Astrocyte (in vitro differentiated cells and primary cell): ENCODE results near the gene MESD. TPM values are rescaled to one million over a fixed set of nuclear protein-coding genes. Genes with fewer than 3 reads are reported as not detected.

Experiments used
- DNase-seq: peaks from one replicate; pipeline ENCODE4 v3.0.0-alpha.2; 2010; ENCODE audit warnings: low read depth
- FAIRE-seq: peaks from 2 replicates; lab custom pipeline; 2011; peaks lifted over from hg19 to GRCh38; lab: Jason Lieb, UNC
- H2AFZ ChIP-seq: 2 replicates; pipeline ENCODE4 v1.6.0; 2012; ENCODE audit warnings: low read depth, low read length, inconsistent platforms
- H3K27ac ChIP-seq: 2 replicates; pipeline ENCODE4 v1.5.1; 2011; ENCODE audit warnings: low read depth, low read length, inconsistent platforms
- H3K27me3 ChIP-seq: 2 replicates; pipeline ENCODE4 v1.6.0; 2011; ENCODE audit warnings: low read length, inconsistent platforms; ENCODE audit not compliant: insufficient read depth
- H3K36me3 ChIP-seq: 2 replicates; pipeline ENCODE4 v1.5.1; 2011; ENCODE audit warnings: low read length, inconsistent platforms; ENCODE audit not compliant: insufficient read depth
- H3K4me1 ChIP-seq: 2 replicates; pipeline ENCODE4 v1.5.1; 2011; ENCODE audit warnings: low read length, inconsistent platforms; ENCODE audit not compliant: insufficient read depth
- H3K4me2 ChIP-seq: 2 replicates; pipeline ENCODE4 v1.6.0; 2012; ENCODE audit warnings: low read length, inconsistent platforms
- H3K4me3 ChIP-seq: 2 replicates; pipeline ENCODE4 v1.5.1; 2011; ENCODE audit warnings: low read depth, mild to moderate bottlenecking, low read length, inconsistent platforms; ENCODE audit not compliant: insufficient read depth
- H3K79me2 ChIP-seq: 2 replicates; pipeline ENCODE4 v1.6.0; 2012; ENCODE audit warnings: mild to moderate bottlenecking, low read length, inconsistent platforms; ENCODE audit not compliant: insufficient read depth
- H3K9ac ChIP-seq: 2 replicates; pipeline ENCODE4 v1.6.0; 2012; ENCODE audit warnings: mild to moderate bottlenecking, low read length, inconsistent platforms
- H3K9me3 ChIP-seq: 2 replicates; pipeline ENCODE4 v1.5.1; 2012; ENCODE audit warnings: low read depth, mild to moderate bottlenecking, low read length, inconsistent platforms; ENCODE audit not compliant: insufficient read depth
- H4K20me1 ChIP-seq: 2 replicates; pipeline ENCODE4 v1.6.0; 2012; ENCODE audit warnings: low read length, inconsistent platforms; ENCODE audit not compliant: insufficient read depth
- H3K27ac Mint-ChIP-seq: one replicate; pipeline ENCODE4 v1.8.0; 2021; ENCODE audit warnings: mild to moderate bottlenecking, mixed read lengths; ENCODE audit not compliant: unreplicated experiment
- H3K27me3 Mint-ChIP-seq: one replicate; pipeline ENCODE4 v1.8.0; 2021; ENCODE audit warnings: low read depth, mixed read lengths; ENCODE audit not compliant: unreplicated experiment
- H3K36me3 Mint-ChIP-seq: one replicate; pipeline ENCODE4 v1.8.0; 2021; ENCODE audit warnings: low read depth, mixed read lengths; ENCODE audit not compliant: unreplicated experiment
- H3K4me1 Mint-ChIP-seq: one replicate; pipeline ENCODE4 v1.8.0; 2021; ENCODE audit warnings: low read depth, mixed read lengths; ENCODE audit not compliant: unreplicated experiment
- H3K4me3 Mint-ChIP-seq: one replicate; pipeline ENCODE4 v1.8.0; 2021; ENCODE audit warnings: mild to moderate bottlenecking, moderate library complexity, mixed read lengths; ENCODE audit not compliant: unreplicated experiment
- H3K9me3 Mint-ChIP-seq: one replicate; pipeline ENCODE4 v1.8.0; 2021; ENCODE audit warnings: mild to moderate bottlenecking, mixed read lengths; ENCODE audit not compliant: unreplicated experiment
- CTCF ChIP-seq: IDR thresholded peaks from 2 replicates; pipeline ENCODE4 v1.5.1; 2011; ENCODE audit warnings: low read depth, mild to moderate bottlenecking, inconsistent platforms, low read length, moderate library complexity; ENCODE audit not compliant: insufficient read depth
- EZH2 ChIP-seq: IDR thresholded peaks from 2 replicates; pipeline ENCODE4 v1.6.1; 2012; ENCODE audit warnings: mild to moderate bottlenecking, low read length, inconsistent platforms; ENCODE audit not compliant: insufficient read depth
- total RNA-seq: library from RNA; stranded (reverse); gene quantifications from 2 replicates; pipeline ENCODE4 v1.2.1, GENCODE V29; 2021

The MESD gene
- total RNA-seq, 1 donor from 2014 or later: 33.1 TPM

GRCh38 chr15:80992006-80992405 lies 2.4 kb upstream of the MESD start:
- H3K4me3 ChIP-seq: no peak overlapping the region
- peaks cover 17% of the 10 kb centered on the region for H3K4me1 ChIP-seq
- Mint-ChIP-seq H3K36me3 (no peaks in the 10 kb centered on the region), H3K27me3 (peaks cover 2% of the 10 kb centered on the region), H3K27ac (no peak overlapping the region), H3K9me3 (peaks cover under 1% of the 10 kb centered on the region), H3K4me1 (peaks cover 12% of the 10 kb centered on the region), H3K4me3 (no peak overlapping the region)
- no peaks in the 10 kb centered on the region for H3K27me3 ChIP-seq
- DNase-seq: no peak
- H2AFZ ChIP-seq: no peak overlapping the region
- FAIRE-seq: no peak
- TF ChIP-seq CTCF (no peak), EZH2 (no peak)
- no peaks in the 10 kb centered on the region for H3K36me3 ChIP-seq
- no peak overlapping the region for H3K4me2 ChIP-seq
- H3K9me3 ChIP-seq: no peaks in the 10 kb centered on the region
- no peak overlapping the region for H3K9ac ChIP-seq
- peaks cover 18% of the 10 kb centered on the region for H4K20me1 ChIP-seq
- H3K27ac ChIP-seq: no peak overlapping the region
- peaks cover 26% of the 10 kb centered on the region for H3K79me2 ChIP-seq

GRCh38 chr15:80991421-80991820 lies 1.8 kb upstream of the MESD start:
- H3K4me3 ChIP-seq: no peak overlapping the region
- H3K27ac ChIP-seq: no peak overlapping the region
- no peak overlapping the region for H3K9ac ChIP-seq
- H4K20me1 ChIP-seq: peaks cover 24% of the 10 kb centered on the region
- peaks cover 32% of the 10 kb centered on the region for H3K79me2 ChIP-seq
- no peaks in the 10 kb centered on the region for H3K27me3 ChIP-seq
- DNase-seq (no peak), FAIRE-seq (no peak)
- H3K27ac Mint-ChIP-seq: no peak overlapping the region
- peaks cover 2% of the 10 kb centered on the region for H3K27me3 Mint-ChIP-seq
- H3K36me3 Mint-ChIP-seq: no peaks in the 10 kb centered on the region
- TF ChIP-seq EZH2 (no peak), CTCF (no peak)
- no peaks in the 10 kb centered on the region for H3K9me3 Mint-ChIP-seq
- H2AFZ ChIP-seq: no peak overlapping the region
- peaks cover 17% of the 10 kb centered on the region for H3K4me1 ChIP-seq
- H3K4me3 Mint-ChIP-seq: no peak overlapping the region
- no peak overlapping the region for H3K4me2 ChIP-seq
- peaks cover 15% of the 10 kb centered on the region for H3K4me1 Mint-ChIP-seq
- H3K9me3 ChIP-seq: no peaks in the 10 kb centered on the region
- no peaks in the 10 kb centered on the region for H3K36me3 ChIP-seq

- Mint-ChIP-seq H3K4me3 (no peak overlapping the region), H3K27ac (no peak overlapping the region)
Observed at GRCh38 chr15:80990955-80991354, 1.3 kb upstream of the MESD start.

More at GRCh38 chr15:80990955-80991354, 1.3 kb upstream of the MESD start:
- H3K27ac ChIP-seq: no peak overlapping the region
- H3K9ac ChIP-seq: no peak overlapping the region
- no peak for TF ChIP-seq CTCF
- no peak for TF ChIP-seq EZH2
- peaks cover 27% of the 10 kb centered on the region for H4K20me1 ChIP-seq
- H2AFZ ChIP-seq: no peak overlapping the region
- H3K36me3 ChIP-seq: no peaks in the 10 kb centered on the region
- DNase-seq (no peak), FAIRE-seq (no peak)
- Mint-ChIP-seq H3K9me3 (no peaks in the 10 kb centered on the region), H3K4me1 (peaks cover 15% of the 10 kb centered on the region), H3K27me3 (peaks cover 2% of the 10 kb centered on the region), H3K36me3 (no peaks in the 10 kb centered on the region)
- peaks cover 37% of the 10 kb centered on the region for H3K79me2 ChIP-seq
- H3K4me2 ChIP-seq: no peak overlapping the region
- H3K4me1 ChIP-seq: peaks cover 17% of the 10 kb centered on the region
- H3K27me3 ChIP-seq: no peaks in the 10 kb centered on the region
- no peak overlapping the region for H3K4me3 ChIP-seq
- H3K9me3 ChIP-seq: no peaks in the 10 kb centered on the region
